ENCODE data around the gene E2F1. TPM values are rescaled to one million over a fixed set of nuclear protein-coding genes. Genes with fewer than 3 reads are reported as not detected.

Gene E2F1
- total and polyA plus RNA-seq, 2 donors (not counting 1 experiment from before 2014, with no cell fraction given), result 2.4 to 2.7 TPM

DNA sequence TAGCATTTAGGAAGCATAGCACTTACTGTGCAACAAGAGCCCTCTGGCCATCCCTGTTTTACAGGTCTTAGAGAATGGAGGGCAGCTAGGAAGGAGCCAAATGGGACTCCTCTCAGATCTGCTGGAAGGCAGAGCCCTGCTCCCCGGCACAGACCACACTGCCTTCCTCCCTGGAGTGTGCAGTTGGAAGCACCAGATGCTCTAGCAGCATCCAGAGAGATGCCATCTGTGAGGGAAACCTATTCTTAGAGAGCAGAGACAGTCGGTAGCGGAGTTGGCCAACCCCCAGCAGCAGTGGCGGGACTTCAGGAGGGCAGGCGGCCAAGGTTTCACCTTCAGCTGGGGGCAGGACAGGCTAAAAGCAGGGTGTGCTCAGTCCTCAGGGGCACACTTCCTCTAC is 16.7 kb upstream of the E2F1 start:
- Histone ChIP-seq H3K9ac (ENCODE audit: low read length) (no peak overlapping the region), H3K79me2 (ENCODE audit: control insufficient read depth, insufficient read depth, low read length) (no peaks in the 10 kb centered on the region), H3K4me1 (ENCODE audit: control insufficient read depth in 2 of 2, insufficient read depth in 2 of 2, low read length in 2 of 2) (no peaks in the 10 kb centered on the region), H3K27me3 (replicated peaks in 1 of 4; ENCODE audit: control extremely low read depth in 1 of 4, control insufficient read depth in 3 of 4, insufficient read depth in 4 of 4, low read length in 3 of 4) (no peaks in the 10 kb centered on the region), H3K4me2 (replicated peaks; ENCODE audit: low read depth, low read length, poor library complexity, severe bottlenecking) (no peak overlapping the region), H3K9me3 (ENCODE audit: control extremely low read depth in 1 of 3, control insufficient read depth in 2 of 3, insufficient read depth in 1 of 3, low read length in 2 of 3) (peaks cover 0 to 19% (median 0%) of the 10 kb centered on the region in 3 donors), H4K20me1 (ENCODE audit: control insufficient read depth, insufficient read depth, low read length, poor library complexity, severe bottlenecking) (no peaks in the 10 kb centered on the region), H3K27ac (ENCODE audit: low read length in 2 of 2) (no peak overlapping the region), H3K4me3 (ENCODE audit: control extremely low read depth in 1 of 5, extremely low read depth in 1 of 5, insufficient read depth in 1 of 5, low read depth in 2 of 5, low read length in 4 of 5) (no peak overlapping the region), H2AFZ (ENCODE audit: insufficient read depth, low read depth, low read length, poor library complexity, severe bottlenecking) (no peak overlapping the region), H3K36me3 (replicated peaks in 1 of 2; ENCODE audit: control extremely low read depth in 1 of 2, control insufficient read depth in 1 of 2, extremely low read depth in 1 of 2, insufficient read depth in 2 of 2, low read length in 1 of 2) (peaks cover 0 to 15% of the 10 kb centered on the region in 2 experiments)
- H3K27me3 Mint-ChIP-seq, result no peaks in the 10 kb centered on the region
- intact Hi-C loops (cut with micrococcal nuclease), result no loop called here
- 53% methylated on average over 5 of the region's 5 CpGs for WGBS (ENCODE audit: insufficient coverage)
- no peak overlapping the region for H3K4me3 Mint-ChIP-seq
- ChIA-PET CTCF (no interaction called here), POLR2A (no interaction called here)
- no peaks in the 10 kb centered on the region for H3K4me1 Mint-ChIP-seq
- H3K27ac Mint-ChIP-seq, result no peak overlapping the region
- DNase-seq (no peak), ATAC-seq (ENCODE audit: low read depth) (no peak)
- H3K9me3 Mint-ChIP-seq (ENCODE audit: insufficient read depth), result no peaks in the 10 kb centered on the region
- TF ChIP-seq CTCF (IDR thresholded peaks at IDR 0.05), result no peak
- TF ChIP-seq EZH2 (IDR thresholded peaks at IDR 0.05; ENCODE audit: borderline replicate concordance, insufficient read depth, low read depth, low read length, poor library complexity, severe bottlenecking), result no peak

DNA sequence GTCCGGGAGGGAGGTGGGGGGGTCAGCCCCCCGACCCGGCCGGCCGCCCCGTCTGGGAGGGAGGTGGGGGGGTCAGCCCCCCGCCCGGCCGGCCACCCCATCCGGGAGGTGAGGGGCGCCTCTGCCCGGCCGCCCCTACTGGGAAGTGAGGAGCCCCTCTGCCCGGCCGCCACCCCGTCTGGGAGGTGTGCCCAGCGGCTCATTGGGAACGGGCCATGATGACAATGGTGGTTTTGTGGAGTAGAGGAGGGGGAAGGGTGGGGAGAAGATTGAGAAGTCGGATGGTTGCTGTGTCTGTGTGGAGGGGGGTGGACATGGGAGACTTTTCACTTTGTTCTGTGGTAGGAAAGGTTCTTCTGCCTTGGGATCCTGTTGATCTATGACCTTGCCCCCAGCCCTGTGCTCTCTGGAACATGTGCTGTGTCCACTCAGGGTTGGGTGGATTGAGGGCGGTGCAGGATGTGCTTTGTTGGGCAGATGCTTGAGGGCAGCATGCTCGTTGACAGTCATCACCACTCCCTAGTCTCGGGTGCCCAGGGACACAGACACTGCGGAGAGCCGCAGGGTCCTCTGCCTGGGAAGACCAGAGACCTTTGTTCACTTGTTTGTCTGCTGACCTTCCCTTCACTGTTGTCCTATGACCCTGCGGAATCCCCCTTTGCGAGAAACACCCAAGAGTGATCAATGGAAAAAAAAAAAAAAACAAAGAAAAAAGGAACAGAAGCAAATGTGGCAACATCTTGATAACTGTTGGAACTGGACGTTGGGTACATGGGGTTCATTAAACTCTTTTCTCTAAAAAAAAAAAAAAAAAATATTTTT is 15.7 kb upstream of the E2F1 start:
- peaks cover 0 to 6% of the 10 kb centered on the region in 2 experiments for H3K36me3 ChIP-seq (replicated peaks in 1 of 2; ENCODE audit: control extremely low read depth in 1 of 2, control insufficient read depth in 1 of 2, extremely low read depth in 1 of 2, insufficient read depth in 2 of 2, low read length in 1 of 2)
- H2AFZ ChIP-seq (ENCODE audit: insufficient read depth, low read depth, low read length, poor library complexity, severe bottlenecking), result no peak overlapping the region
- H3K4me2 ChIP-seq (replicated peaks; ENCODE audit: low read depth, low read length, poor library complexity, severe bottlenecking), result no peak overlapping the region
- intact Hi-C loops (cut with micrococcal nuclease), result no loop called here
- Mint-ChIP-seq H3K9me3 (ENCODE audit: insufficient read depth) (no peaks in the 10 kb centered on the region), H3K27me3 (no peaks in the 10 kb centered on the region), H3K4me1 (no peaks in the 10 kb centered on the region), H3K4me3 (no peak overlapping the region), H3K27ac (no peak overlapping the region)
- no peaks in the 10 kb centered on the region for H3K27me3 ChIP-seq (replicated peaks in 1 of 4; ENCODE audit: control extremely low read depth in 1 of 4, control insufficient read depth in 3 of 4, insufficient read depth in 4 of 4, low read length in 3 of 4)
- ATAC-seq (ENCODE audit: low read depth) (no peak), DNase-seq (no peak)
- H3K9ac ChIP-seq (ENCODE audit: low read length), result no peak overlapping the region
- ChIA-PET POLR2A (no interaction called here), CTCF (no interaction called here)
- peaks cover 0 to 19% (median 0%) of the 10 kb centered on the region in 3 donors for H3K9me3 ChIP-seq (ENCODE audit: control extremely low read depth in 1 of 3, control insufficient read depth in 2 of 3, insufficient read depth in 1 of 3, low read length in 2 of 3)
- no peaks in the 10 kb centered on the region for H3K79me2 ChIP-seq (ENCODE audit: control insufficient read depth, insufficient read depth, low read length)
- TF ChIP-seq EZH2 (IDR thresholded peaks at IDR 0.05; ENCODE audit: borderline replicate concordance, insufficient read depth, low read depth, low read length, poor library complexity, severe bottlenecking) (no peak), CTCF (IDR thresholded peaks at IDR 0.05) (no peak)
- no peak overlapping the region for H3K27ac ChIP-seq (ENCODE audit: low read length in 2 of 2)
- H3K4me3 ChIP-seq (ENCODE audit: control extremely low read depth in 1 of 5, extremely low read depth in 1 of 5, insufficient read depth in 1 of 5, low read depth in 2 of 5, low read length in 4 of 5), result no peak overlapping the region
- H4K20me1 ChIP-seq (ENCODE audit: control insufficient read depth, insufficient read depth, low read length, poor library complexity, severe bottlenecking), result no peaks in the 10 kb centered on the region
- no peaks in the 10 kb centered on the region for H3K4me1 ChIP-seq (ENCODE audit: control insufficient read depth in 2 of 2, insufficient read depth in 2 of 2, low read length in 2 of 2)
- WGBS (ENCODE audit: insufficient coverage), result 97% methylated on average over 10 of the region's 27 CpGs

All from B cell (primary cell).